LNCAP (cell line): ENCODE measurements around the gene RELT.
A peak's percentile ranks its signal among the peaks of the same experiment; 100 is the strongest.

Source experiments
- TF ChIP-seq, protein P1 (sequence below): fragments of 450-650 bp; IDR thresholded peaks from 2 replicates; pipeline ENCODE4 v1.5.1; 2017; ENCODE audit warnings: mild to moderate bottlenecking

Gene RELT

GRCh38 chr11:73391665-73392064, 15.5 kb downstream of the RELT start:
- TF ChIP-seq, protein P1, sequence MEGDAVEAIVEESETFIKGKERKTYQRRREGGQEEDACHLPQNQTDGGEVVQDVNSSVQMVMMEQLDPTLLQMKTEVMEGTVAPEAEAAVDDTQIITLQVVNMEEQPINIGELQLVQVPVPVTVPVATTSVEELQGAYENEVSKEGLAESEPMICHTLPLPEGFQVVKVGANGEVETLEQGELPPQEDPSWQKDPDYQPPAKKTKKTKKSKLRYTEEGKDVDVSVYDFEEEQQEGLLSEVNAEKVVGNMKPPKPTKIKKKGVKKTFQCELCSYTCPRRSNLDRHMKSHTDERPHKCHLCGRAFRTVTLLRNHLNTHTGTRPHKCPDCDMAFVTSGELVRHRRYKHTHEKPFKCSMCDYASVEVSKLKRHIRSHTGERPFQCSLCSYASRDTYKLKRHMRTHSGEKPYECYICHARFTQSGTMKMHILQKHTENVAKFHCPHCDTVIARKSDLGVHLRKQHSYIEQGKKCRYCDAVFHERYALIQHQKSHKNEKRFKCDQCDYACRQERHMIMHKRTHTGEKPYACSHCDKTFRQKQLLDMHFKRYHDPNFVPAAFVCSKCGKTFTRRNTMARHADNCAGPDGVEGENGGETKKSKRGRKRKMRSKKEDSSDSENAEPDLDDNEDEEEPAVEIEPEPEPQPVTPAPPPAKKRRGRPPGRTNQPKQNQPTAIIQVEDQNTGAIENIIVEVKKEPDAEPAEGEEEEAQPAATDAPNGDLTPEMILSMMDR: no peak

DNA sequence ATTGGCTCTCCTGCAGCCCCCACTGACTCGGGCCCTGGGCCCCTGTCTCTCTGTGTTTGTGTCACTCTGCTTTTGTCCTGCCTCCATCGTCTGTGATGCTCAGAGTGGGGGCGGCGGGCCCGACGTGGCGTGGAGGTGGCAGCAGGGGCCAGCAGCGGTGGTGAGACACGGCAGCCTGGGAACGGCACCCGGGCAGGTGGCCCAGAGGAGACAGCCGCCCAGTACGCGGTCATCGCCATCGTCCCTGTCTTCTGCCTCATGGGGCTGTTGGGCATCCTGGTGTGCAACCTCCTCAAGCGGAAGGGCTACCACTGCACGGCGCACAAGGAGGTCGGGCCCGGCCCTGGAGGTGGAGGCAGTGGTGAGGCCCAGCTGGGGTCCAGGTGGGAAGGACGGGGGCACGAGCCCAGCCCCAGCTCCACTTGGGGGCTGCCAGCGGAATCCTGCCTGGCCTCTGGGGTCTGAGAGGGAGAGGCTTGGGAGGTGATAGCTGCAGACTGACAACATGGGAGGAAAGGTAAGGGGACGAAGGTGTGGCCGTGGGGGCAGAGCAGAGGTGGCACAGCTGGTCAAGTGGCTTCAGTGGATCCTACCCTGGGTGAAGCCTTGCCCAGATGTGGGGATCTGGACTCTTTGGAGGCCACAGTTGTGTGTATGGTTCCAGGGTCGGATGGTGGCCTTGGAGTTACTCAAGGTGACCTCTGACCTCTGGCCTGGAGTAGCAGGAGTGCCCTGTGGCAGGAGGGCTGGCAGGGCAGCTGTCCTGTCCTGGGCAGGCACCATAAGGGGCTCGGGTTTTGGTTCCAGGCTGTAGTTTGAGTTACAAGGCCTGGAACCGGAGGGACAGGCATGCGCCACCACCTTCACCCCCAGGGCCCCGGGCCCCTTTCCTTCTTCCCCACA, 16.2 kb downstream of the RELT start:
- TF ChIP-seq, protein P1: no peak

DNA sequence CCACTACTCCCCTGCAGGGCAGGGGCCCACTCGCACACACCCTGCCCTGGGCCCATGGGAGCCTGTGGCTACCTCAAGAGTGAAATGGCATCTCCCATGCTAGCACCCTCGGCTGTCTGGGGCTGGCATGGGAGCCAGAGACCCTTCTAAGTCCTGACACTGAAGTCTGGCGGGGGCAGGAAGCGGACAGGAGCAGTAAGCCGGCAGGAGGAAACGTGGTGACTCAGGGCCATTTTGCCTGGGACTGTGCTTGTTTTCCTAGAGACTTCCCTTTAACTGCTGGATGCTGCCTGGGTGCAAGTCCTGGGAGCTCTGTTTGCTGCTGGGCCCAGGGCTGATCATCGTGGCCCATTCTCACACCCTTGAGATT, 16.8 kb downstream of the RELT start:
- TF ChIP-seq, protein P1: no peak

- TF ChIP-seq, protein P1: peak; percentile 74
Observed at GRCh38 chr11:73393479-73394415, 17.5 kb downstream of the RELT start.

GRCh38 chr11:73394416-73395296, 18.5 kb downstream of the RELT start:
- TF ChIP-seq, protein P1: no peak

- TF ChIP-seq, protein P1: no peak
Observed at GRCh38 chr11:73395297-73396208, 19.4 kb downstream of the RELT start.
